Mucosa of descending colon (tissue), 3 donors: ENCODE measurements around the gene CDKL5. TPM values are rescaled to one million over a fixed set of nuclear protein-coding genes. Genes with fewer than 3 reads are reported as not detected.

Source experiments
- ATAC-seq: fragments of 200-7000 bp; cut with Tn5 transposase; one replicate; pipeline ENCODE4 v1.9.1; 2020; ENCODE audit warnings: mild to moderate bottlenecking, moderate library complexity
- DNase-seq, 3 donors: peaks; one replicate each; pipeline ENCODE4 v3.0.0-alpha.2; 2020
- H3K36me3 ChIP-seq: fragments of 200-600 bp; one replicate; pipeline ENCODE4 v1.8.0; 2021; ENCODE audit warnings: low read depth, mild to moderate bottlenecking
- H3K4me1 ChIP-seq: fragments of 200-600 bp; one replicate; pipeline ENCODE4 v1.8.0; 2021; ENCODE audit warnings: low read depth, mild to moderate bottlenecking
- H3K4me3 ChIP-seq: fragments of 200-600 bp; one replicate; pipeline ENCODE4 v1.8.0; 2021; ENCODE audit warnings: mild to moderate bottlenecking
- H3K9me3 ChIP-seq: fragments of 200-600 bp; one replicate; pipeline ENCODE4 v1.8.0; 2021; ENCODE audit warnings: mild to moderate bottlenecking
- CTCF ChIP-seq: fragments of 200-600 bp; IDR thresholded peaks from one replicate; pipeline ENCODE4 v1.8.0; 2022; ENCODE audit warnings: antibody characterized with exemption, mild to moderate bottlenecking
- intact Hi-C, 2 donors: fragments of 100-400 bp; cut with DNase I in 1 of 2; cut with micrococcal nuclease in 1 of 2; formaldehyde crosslinking; loops; one replicate each; pipeline versions ENCODE4 v1.11.0 to v1.11.1; 2022; cut with DNase I, micrococcal nuclease
- total RNA-seq, 3 donors: library from RNA; stranded (reverse); fragmentation: NEBNext Ultra II Directional in 2 of 3; extraction: Animal tissue kit (Norgen Biotek cat#: 25700) in 2 of 3; gene quantifications; one replicate each; pipeline versions ENCODE4 v1.2.1 to v1.2.4, GENCODE V29; 2021 to 2023
- donor health status: DM: no; HTN: no; CAD: no; lungs with moderate emphysema.
- donor health status: DM: no; HTN: no; CAD: no.
- donor health status: DM: no; HTN: yes; CAD: no.

The CDKL5 gene
- total RNA-seq, 3 donors from 2014 or later: 4.0 to 7.5 (median 4.4) TPM

- no peaks in the 10 kb centered on the region for H3K4me1 ChIP-seq
- intact Hi-C loops: no loop called here
- H3K9me3 ChIP-seq: no peaks in the 10 kb centered on the region
- no peak for DNase-seq
- no peaks in the 10 kb centered on the region for H3K36me3 ChIP-seq
- no peak overlapping the region for H3K4me3 ChIP-seq
- no peak for ATAC-seq
- TF ChIP-seq CTCF: no peak
Observed at GRCh38 chrX:18654875-18655836, 229.7 kb downstream of the CDKL5 start.

- intact Hi-C loops: no loop called here
- no peak for DNase-seq
- no peak overlapping the region for H3K4me3 ChIP-seq
- no peaks in the 10 kb centered on the region for H3K36me3 ChIP-seq
- H3K4me1 ChIP-seq: no peaks in the 10 kb centered on the region
- H3K9me3 ChIP-seq: no peaks in the 10 kb centered on the region
- ATAC-seq: no peak
- TF ChIP-seq CTCF: no peak
Observed at GRCh38 chrX:18661273-18661672, 235.9 kb downstream of the CDKL5 start.

- Histone ChIP-seq H3K9me3 (no peaks in the 10 kb centered on the region), H3K4me3 (no peak overlapping the region), H3K36me3 (no peaks in the 10 kb centered on the region), H3K4me1 (no peaks in the 10 kb centered on the region)
- intact Hi-C loops: no loop called here
- TF ChIP-seq CTCF: no peak
- no peak for ATAC-seq
- no peak for DNase-seq
Observed at GRCh38 chrX:18664947-18665346, 239.5 kb downstream of the CDKL5 start.

GRCh38 chrX:18666614-18667013 lies 241.2 kb downstream of the CDKL5 start:
- H3K4me3 ChIP-seq: no peak overlapping the region
- no peaks in the 10 kb centered on the region for H3K4me1 ChIP-seq
- H3K36me3 ChIP-seq: no peaks in the 10 kb centered on the region
- ATAC-seq (no peak), DNase-seq (no peak)
- intact Hi-C loops: no loop called here
- no peak for TF ChIP-seq CTCF
- no peaks in the 10 kb centered on the region for H3K9me3 ChIP-seq

GRCh38 chrX:18668071-18668835 lies 242.8 kb downstream of the CDKL5 start:
- no peaks in the 10 kb centered on the region for H3K4me1 ChIP-seq
- ATAC-seq: no peak

More at GRCh38 chrX:18668071-18668835, 242.8 kb downstream of the CDKL5 start:
- no peak for TF ChIP-seq CTCF
- no peaks in the 10 kb centered on the region for H3K36me3 ChIP-seq
- no peaks in the 10 kb centered on the region for H3K9me3 ChIP-seq
- intact Hi-C loops: no loop called here
- no peak for DNase-seq
- no peak overlapping the region for H3K4me3 ChIP-seq
